Common myeloid progenitor, CD34-positive (primary cell): ENCODE measurements around the gene PAFAH2.

Experiments used
- CTCF ChIA-PET: fragments of 350-600 bp; sonication (Branson Sonifier 250); formaldehyde crosslinking; loops from one replicate; lab custom pipeline; 2021; ENCODE audit warnings: antibody characterized with exemption; lab: Charles Lee
- POLR2A ChIA-PET: fragments of 350-600 bp; sonication (Branson Sonifier 250); formaldehyde crosslinking; loops from one replicate; lab custom pipeline; 2021; ENCODE audit warnings: antibody characterized with exemption; lab: Charles Lee
- DNase-seq, 3 donors: peaks; one replicate each; pipeline versions ENCODE4 v3.0.0 to v3.0.0-alpha.2; 2013
- H3K27ac ChIP-seq, 2 experiments: 1 replicate in 1 of 2; 2 replicates in 1 of 2; pipeline ENCODE4 v1.7.0; 2013; ENCODE audit warnings: inconsistent platforms in 2 of 2, low read length in 2 of 2, mild to moderate bottlenecking in 2 of 2, low read depth in 1 of 2, moderate library complexity in 1 of 2; ENCODE audit not compliant: severe bottlenecking in 2 of 2, insufficient read depth in 1 of 2, poor library complexity in 1 of 2
- H3K27me3 ChIP-seq, 5 experiments: replicated peaks in 2 of 5; 1 replicate in 3 of 5; 2 replicates in 2 of 5; pipeline versions ENCODE4 v1.6.1 to v1.7.0; 2013; ENCODE audit warnings: low read length in 4 of 5, mild to moderate bottlenecking in 2 of 5, moderate library complexity in 2 of 5, inconsistent platforms in 1 of 5; ENCODE audit not compliant: insufficient read depth in 5 of 5, control insufficient read depth in 4 of 5
- H3K36me3 ChIP-seq, 4 experiments: 1 replicate in 2 of 4; 2 replicates in 2 of 4; pipeline versions ENCODE4 v1.6.1 to v1.7.0; 2013; ENCODE audit warnings: low read length in 3 of 4, control low read depth in 1 of 4, mild to moderate bottlenecking in 1 of 4; ENCODE audit not compliant: control insufficient read depth in 4 of 4, insufficient read depth in 4 of 4
- H3K4me1 ChIP-seq, 4 experiments: 1 replicate in 3 of 4; 2 replicates in 1 of 4; pipeline versions ENCODE4 v1.6.1 to v1.7.1; 2013; ENCODE audit warnings: low read length in 3 of 4, mild to moderate bottlenecking in 3 of 4, control low read depth in 1 of 4, inconsistent platforms in 1 of 4, moderate library complexity in 1 of 4; ENCODE audit not compliant: control insufficient read depth in 4 of 4, insufficient read depth in 4 of 4; ENCODE audit errors: control extremely low read depth in 1 of 4
- H3K4me3 ChIP-seq, 7 experiments: 1 replicate in 4 of 7; 2 replicates in 3 of 7; pipeline versions ENCODE4 v1.5.1 to v1.7.0; 2013; ENCODE audit warnings: mild to moderate bottlenecking in 7 of 7, low read length in 6 of 7, moderate library complexity in 6 of 7, inconsistent platforms in 2 of 7, low read depth in 2 of 7, control low read depth in 1 of 7; ENCODE audit not compliant: insufficient read depth in 4 of 7, control insufficient read depth in 1 of 7; ENCODE audit errors: extremely low read depth in 1 of 7
- H3K9me3 ChIP-seq, 5 experiments: 1 replicate in 4 of 5; 2 replicates in 1 of 5; pipeline versions ENCODE4 v1.6.1 to v1.7.1; 2013; ENCODE audit warnings: low read length in 4 of 5, mild to moderate bottlenecking in 2 of 5, inconsistent platforms in 1 of 5, low read depth in 1 of 5, moderate library complexity in 1 of 5; ENCODE audit not compliant: control insufficient read depth in 4 of 5, insufficient read depth in 2 of 5; ENCODE audit errors: control extremely low read depth in 1 of 5
- whole genome bisulfite sequencing: methylation state at CpG from one replicate; pipeline ENCODE4 v1.1.5; 2013; ENCODE audit not compliant: insufficient coverage; 5-methylcytosine and 5-hydroxymethylcytosine counted together

The PAFAH2 gene

GRCh38 chr1:26044414-26044813 lies 46.6 kb upstream of the PAFAH2 start:
- no peaks in the 10 kb centered on the region for H3K9me3 ChIP-seq
- H3K27ac ChIP-seq = no peak overlapping the region
- no peak overlapping the region for H3K4me3 ChIP-seq
- H3K36me3 ChIP-seq = no peaks in the 10 kb centered on the region
- 93% methylated on average over 3 of the region's 3 CpGs for whole genome bisulfite sequencing
- H3K27me3 ChIP-seq = peaks cover 15 to 77% (median 38%) of the 10 kb centered on the region in 5 experiments
- ChIA-PET CTCF (interaction anchor here (0.8 to 2.8 kb wide), 4 partner anchors 11 to 23 kb away, joined by 3 to 9 read pairs (median 4); partner anchors contain the start of gene EXTL1), POLR2A (no interaction called here)
- no peak for DNase-seq
- peaks cover 0 to 17% (median 10%) of the 10 kb centered on the region in 4 experiments for H3K4me1 ChIP-seq

DNA sequence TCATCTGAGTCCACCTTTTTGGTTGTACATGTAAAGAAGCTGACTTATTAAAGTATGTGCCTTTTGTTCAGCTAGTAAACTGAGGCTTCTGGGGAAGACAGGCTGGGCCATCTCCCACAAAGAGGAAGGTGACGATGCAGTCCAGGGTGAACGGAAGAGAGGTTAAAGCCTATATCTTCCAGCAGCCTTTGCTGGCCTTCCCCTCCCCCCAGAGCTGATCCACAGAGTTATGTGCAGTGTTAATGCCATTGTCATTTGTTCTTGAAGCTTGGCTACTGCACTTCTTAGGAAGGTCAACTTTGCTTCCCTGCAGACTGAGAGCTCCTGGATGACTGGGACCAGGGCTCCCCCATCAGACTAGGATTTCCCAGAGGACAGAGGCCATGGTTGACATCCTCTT lies 45.9 kb upstream of the PAFAH2 start:
- 60% methylated on average over 1 of the region's 2 CpGs for WGBS
- no peak overlapping the region for H3K4me3 ChIP-seq
- DNase-seq = no peak
- ChIA-PET CTCF (interaction anchor here (0.8 to 2.8 kb wide), 4 partner anchors 10 to 43 kb away, joined by 3 to 9 read pairs (median 3); no protein-coding TSS in a partner anchor), POLR2A (interaction anchor here (0.6 kb wide), 1 partner anchor 62 kb away, joined by 3 read pairs; no protein-coding TSS in a partner anchor)
- no peak overlapping the region for H3K27ac ChIP-seq
- peaks cover 15 to 74% (median 32%) of the 10 kb centered on the region in 5 experiments for H3K27me3 ChIP-seq
- no peaks in the 10 kb centered on the region for H3K9me3 ChIP-seq
- H3K36me3 ChIP-seq = no peaks in the 10 kb centered on the region
- peaks cover 0 to 17% (median 10%) of the 10 kb centered on the region in 4 experiments for H3K4me1 ChIP-seq

- peaks cover 12 to 57% (median 23%) of the 10 kb centered on the region in 5 experiments for H3K27me3 ChIP-seq
- no peak overlapping the region for H3K27ac ChIP-seq
- WGBS = 94% methylated on average over 2 of the region's 4 CpGs
- no peaks in the 10 kb centered on the region for H3K9me3 ChIP-seq
- no peak for DNase-seq
- POLR2A ChIA-PET = no interaction called here
- no peaks in the 10 kb centered on the region for H3K36me3 ChIP-seq
- CTCF ChIA-PET = interaction anchor here (1.0 kb wide), 1 partner anchor 19 kb away, joined by 6 read pairs; no protein-coding TSS in a partner anchor
- peaks cover 0 to 17% (median 10%) of the 10 kb centered on the region in 4 experiments for H3K4me1 ChIP-seq
- no peak overlapping the region for H3K4me3 ChIP-seq
Measured at GRCh38 chr1:26041978-26042377, 44.1 kb upstream of the PAFAH2 start.

DNA sequence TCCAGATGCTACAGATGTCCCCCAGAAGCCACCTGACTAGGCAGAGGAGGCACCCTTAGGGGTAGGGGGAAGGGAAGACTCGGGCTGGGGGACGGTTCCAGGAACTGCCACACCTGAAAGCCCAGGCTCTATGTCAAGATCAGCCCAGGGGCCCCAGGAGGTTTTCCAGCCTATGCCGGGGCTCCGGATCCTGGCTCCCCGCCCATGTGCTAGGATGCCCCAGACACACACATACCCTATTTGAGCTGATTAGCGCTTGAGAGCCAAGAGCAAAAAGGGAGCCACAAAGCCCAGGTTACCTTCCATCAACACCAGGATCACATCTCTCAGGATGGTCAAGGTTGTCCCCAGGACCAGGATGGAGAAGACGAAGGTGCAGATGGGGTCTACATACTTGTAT lies 43.5 kb upstream of the PAFAH2 start:
- Histone ChIP-seq H3K4me3 (no peak overlapping the region), H3K4me1 (peaks cover 0 to 15% (median 11%) of the 10 kb centered on the region in 4 experiments), H3K9me3 (no peaks in the 10 kb centered on the region), H3K36me3 (no peaks in the 10 kb centered on the region), H3K27me3 (peaks cover 12 to 51% (median 21%) of the 10 kb centered on the region in 5 experiments), H3K27ac (no peak overlapping the region)
- 91% methylated on average over 5 of the region's 7 CpGs for WGBS
- ChIA-PET POLR2A (no interaction called here), CTCF (interaction anchor here (0.7 to 1.0 kb wide), 2 partner anchors 20 to 176 kb away, joined by 5 to 6 read pairs; no protein-coding TSS in a partner anchor)
- no peak for DNase-seq

GRCh38 chr1:26038904-26039303 lies 41.0 kb upstream of the PAFAH2 start:
- CTCF ChIA-PET = interaction anchor here (1.3 to 1.6 kb wide), 2 partner anchors 9 to 124 kb away, joined by 4 to 7 read pairs; no protein-coding TSS in a partner anchor
- no peaks in the 10 kb centered on the region for H3K36me3 ChIP-seq
- no peak for DNase-seq
- H3K27ac ChIP-seq = no peak overlapping the region
- H3K4me1 ChIP-seq = peaks cover 0 to 20% (median 14%) of the 10 kb centered on the region in 4 experiments
- no peaks in the 10 kb centered on the region for H3K9me3 ChIP-seq
- H3K27me3 ChIP-seq = peaks cover 2 to 32% (median 19%) of the 10 kb centered on the region in 5 experiments
- POLR2A ChIA-PET = no interaction called here
- H3K4me3 ChIP-seq = no peak overlapping the region
- WGBS = 88% methylated on average over 3 of the region's 6 CpGs

- Histone ChIP-seq H3K36me3 (no peaks in the 10 kb centered on the region), H3K27me3 (peaks cover 0 to 29% (median 19%) of the 10 kb centered on the region in 5 experiments), H3K4me3 (no peak overlapping the region), H3K9me3 (no peaks in the 10 kb centered on the region), H3K27ac (no peak overlapping the region), H3K4me1 (peaks cover 0 to 20% (median 14%) of the 10 kb centered on the region in 4 experiments)
- POLR2A ChIA-PET = no interaction called here
- WGBS = 98% methylated on average over 5 of the region's 6 CpGs
- CTCF ChIA-PET = interaction anchor here (1.3 to 1.6 kb wide), 2 partner anchors 9 to 125 kb away, joined by 4 to 7 read pairs; no protein-coding TSS in a partner anchor
- DNase-seq = no peak
Measured at GRCh38 chr1:26038477-26038876, 40.6 kb upstream of the PAFAH2 start.

DNA sequence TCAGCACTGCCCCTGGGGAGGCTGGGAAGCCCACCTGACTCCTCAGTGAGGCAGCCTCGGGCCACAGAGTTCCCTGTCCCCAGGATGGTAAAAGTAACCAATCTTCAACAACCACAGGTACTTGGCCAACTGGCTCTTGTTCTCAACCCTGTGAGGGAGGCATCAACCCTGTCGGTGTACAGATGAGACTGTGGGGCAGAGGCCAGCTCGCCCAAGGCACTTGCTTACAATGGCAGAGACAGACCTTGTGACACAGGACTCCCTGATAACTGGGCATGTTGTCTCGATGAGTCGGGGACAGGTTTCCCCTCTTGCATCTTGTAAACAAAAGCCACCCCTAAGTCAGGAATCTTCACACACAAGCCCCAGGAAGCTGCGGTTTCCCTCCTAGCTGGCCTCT lies 40.0 kb upstream of the PAFAH2 start:
- Histone ChIP-seq H3K36me3 (no peaks in the 10 kb centered on the region), H3K4me3 (no peak overlapping the region), H3K27ac (no peak overlapping the region), H3K27me3 (peaks cover 0 to 24% (median 17%) of the 10 kb centered on the region in 5 experiments), H3K9me3 (no peaks in the 10 kb centered on the region), H3K4me1 (peaks cover 0 to 20% (median 14%) of the 10 kb centered on the region in 4 experiments)
- POLR2A ChIA-PET = no interaction called here
- CTCF ChIA-PET = interaction anchor here (1.3 kb wide), 1 partner anchor 125 kb away, joined by 4 read pairs; no protein-coding TSS in a partner anchor
- DNase-seq = no peak
- WGBS = 81% methylated on average over 4 of the region's 6 CpGs
